Dedifferentiated amniotic fluid mesenchymal stem cell (primary cell): ENCODE data around the gene GLI2.

Experiments
- DNase-seq: peaks from one replicate; pipeline ENCODE4 v3.0.0-alpha.2; 2016; ENCODE audit errors: extremely low spot score

Gene GLI2

GRCh38 chr2:120738117-120738516 lies 2.4 kb downstream of the GLI2 start:
- no peak for DNase-seq

GRCh38 chr2:120738786-120739437 lies 3.2 kb downstream of the GLI2 start:
- no peak for DNase-seq

- no peak for DNase-seq
Measured at GRCh38 chr2:120739438-120740090, 3.9 kb downstream of the GLI2 start.

GRCh38 chr2:120740375-120740764 lies 4.7 kb downstream of the GLI2 start:
- DNase-seq, result no peak

- DNase-seq, result no peak
Measured at GRCh38 chr2:120740765-120741524, 5.3 kb downstream of the GLI2 start.

- no peak for DNase-seq
Measured at GRCh38 chr2:120741571-120742561, 6.2 kb downstream of the GLI2 start.

- no peak for DNase-seq
Measured at GRCh38 chr2:120743657-120744056, 8.0 kb downstream of the GLI2 start.

- no peak for DNase-seq
Measured at GRCh38 chr2:120744817-120745216, 9.1 kb downstream of the GLI2 start.

GRCh38 chr2:120745420-120746111 lies 9.9 kb downstream of the GLI2 start:
- DNase-seq, result no peak

GRCh38 chr2:120746144-120746543 lies 10.5 kb downstream of the GLI2 start:
- no peak for DNase-seq

GRCh38 chr2:120747281-120747680 lies 11.6 kb downstream of the GLI2 start:
- DNase-seq, result no peak

GRCh38 chr2:120747706-120748105 lies 12.0 kb downstream of the GLI2 start:
- DNase-seq, result no peak

- DNase-seq, result no peak
Measured at GRCh38 chr2:120748310-120748709, 12.6 kb downstream of the GLI2 start.

- DNase-seq, result no peak
Measured at GRCh38 chr2:120748741-120749140, 13.1 kb downstream of the GLI2 start.

- no peak for DNase-seq
Measured at GRCh38 chr2:120749506-120750431, 14.1 kb downstream of the GLI2 start.

GRCh38 chr2:120750488-120751210 lies 15.0 kb downstream of the GLI2 start:
- DNase-seq, result no peak

GRCh38 chr2:120751553-120751952 lies 15.9 kb downstream of the GLI2 start:
- no peak for DNase-seq

GRCh38 chr2:120754067-120754960 lies 18.6 kb downstream of the GLI2 start:
- DNase-seq, result no peak
